GM12873 (cell line): Measurements from ENCODE around the gene HPN.

Experiments
- CTCF ChIP-seq: IDR thresholded peaks from 2 replicates; pipeline ENCODE4 v1.5.1; 2012; ENCODE audit warnings: low read depth, mild to moderate bottlenecking, moderate library complexity, low read length, control low read depth; ENCODE audit not compliant: insufficient read depth; ENCODE audit errors: missing control alignments

HPN gene

GRCh38 chr19:35041548-35042055, at the start of gene HPN:
TSS of gene HPN (plus strand) at chr19:35041721. CDS start at chr19:35042507, 786 bp downstream.
- no peak for TF ChIP-seq CTCF

- no peak for TF ChIP-seq CTCF
Measured at GRCh38 chr19:34994286-34994642, 47.3 kb upstream of the HPN start.

GRCh38 chr19:34994643-34995541, 46.6 kb upstream of the HPN start:
- TF ChIP-seq CTCF, result no peak

GRCh38 chr19:34995551-34995950, 46.0 kb upstream of the HPN start:
- no peak for TF ChIP-seq CTCF

GRCh38 chr19:34997071-34997617, 44.4 kb upstream of the HPN start:
- TF ChIP-seq CTCF, result no peak

GRCh38 chr19:34998777-34999497, 42.6 kb upstream of the HPN start:
- TF ChIP-seq CTCF, result no peak
